Measurements from ENCODE around the gene RHOG. TPM values are rescaled to one million over a fixed set of nuclear protein-coding genes. Genes with fewer than 3 reads are reported as not detected.

The RHOG gene
- total RNA-seq, 1 donor from 2014 or later: 30.3 TPM

DNA sequence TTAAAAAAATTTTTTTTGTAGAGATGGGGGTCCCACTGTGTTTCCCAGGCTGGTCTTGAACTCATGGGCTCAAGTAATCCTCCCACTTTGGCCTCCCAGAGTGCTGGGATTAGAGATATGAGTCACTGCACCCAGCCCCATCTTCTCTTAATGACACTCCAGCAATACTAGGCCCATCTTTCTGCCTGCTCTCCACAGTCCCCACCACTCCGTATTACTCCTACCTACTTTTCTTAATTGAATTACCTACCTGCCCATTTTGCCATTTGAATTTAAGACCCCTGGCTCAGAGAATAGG, 12.7 kb upstream of the RHOG start:
- H3K27me3 ChIP-seq (ENCODE audit: control insufficient read depth, insufficient read depth, low read length): no peaks in the 10 kb centered on the region
- no peak for DNase-seq (ENCODE audit: low read depth)
- H3K36me3 ChIP-seq (ENCODE audit: control insufficient read depth, insufficient read depth, low read length): no peaks in the 10 kb centered on the region
- H3K4me3 ChIP-seq (ENCODE audit: low read depth, low read length): no peak overlapping the region
- TF ChIP-seq, protein P1, sequence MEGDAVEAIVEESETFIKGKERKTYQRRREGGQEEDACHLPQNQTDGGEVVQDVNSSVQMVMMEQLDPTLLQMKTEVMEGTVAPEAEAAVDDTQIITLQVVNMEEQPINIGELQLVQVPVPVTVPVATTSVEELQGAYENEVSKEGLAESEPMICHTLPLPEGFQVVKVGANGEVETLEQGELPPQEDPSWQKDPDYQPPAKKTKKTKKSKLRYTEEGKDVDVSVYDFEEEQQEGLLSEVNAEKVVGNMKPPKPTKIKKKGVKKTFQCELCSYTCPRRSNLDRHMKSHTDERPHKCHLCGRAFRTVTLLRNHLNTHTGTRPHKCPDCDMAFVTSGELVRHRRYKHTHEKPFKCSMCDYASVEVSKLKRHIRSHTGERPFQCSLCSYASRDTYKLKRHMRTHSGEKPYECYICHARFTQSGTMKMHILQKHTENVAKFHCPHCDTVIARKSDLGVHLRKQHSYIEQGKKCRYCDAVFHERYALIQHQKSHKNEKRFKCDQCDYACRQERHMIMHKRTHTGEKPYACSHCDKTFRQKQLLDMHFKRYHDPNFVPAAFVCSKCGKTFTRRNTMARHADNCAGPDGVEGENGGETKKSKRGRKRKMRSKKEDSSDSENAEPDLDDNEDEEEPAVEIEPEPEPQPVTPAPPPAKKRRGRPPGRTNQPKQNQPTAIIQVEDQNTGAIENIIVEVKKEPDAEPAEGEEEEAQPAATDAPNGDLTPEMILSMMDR (IDR thresholded peaks at IDR 0.05; ENCODE audit: insufficient read depth, low read length, poor library complexity, severe bottlenecking): no peak

- Histone ChIP-seq H3K36me3 (ENCODE audit: control insufficient read depth, insufficient read depth, low read length) (no peaks in the 10 kb centered on the region), H3K4me3 (ENCODE audit: low read depth, low read length) (no peak overlapping the region), H3K27me3 (ENCODE audit: control insufficient read depth, insufficient read depth, low read length) (no peaks in the 10 kb centered on the region)
- DNase-seq (ENCODE audit: low read depth): no peak
- TF ChIP-seq, protein P1 (IDR thresholded peaks at IDR 0.05; ENCODE audit: insufficient read depth, low read length, poor library complexity, severe bottlenecking): peak; percentile 65
Observed at GRCh38 chr11:3849297-3849874, 8.6 kb upstream of the RHOG start.

- TF ChIP-seq, protein P1 (IDR thresholded peaks at IDR 0.05; ENCODE audit: insufficient read depth, low read length, poor library complexity, severe bottlenecking): no peak
- Histone ChIP-seq H3K27me3 (ENCODE audit: control insufficient read depth, insufficient read depth, low read length) (no peaks in the 10 kb centered on the region), H3K36me3 (ENCODE audit: control insufficient read depth, insufficient read depth, low read length) (no peaks in the 10 kb centered on the region), H3K4me3 (ENCODE audit: low read depth, low read length) (no peak overlapping the region)
- no peak for DNase-seq (ENCODE audit: low read depth)
Observed at GRCh38 chr11:3845670-3846069, 4.9 kb upstream of the RHOG start.

DNA sequence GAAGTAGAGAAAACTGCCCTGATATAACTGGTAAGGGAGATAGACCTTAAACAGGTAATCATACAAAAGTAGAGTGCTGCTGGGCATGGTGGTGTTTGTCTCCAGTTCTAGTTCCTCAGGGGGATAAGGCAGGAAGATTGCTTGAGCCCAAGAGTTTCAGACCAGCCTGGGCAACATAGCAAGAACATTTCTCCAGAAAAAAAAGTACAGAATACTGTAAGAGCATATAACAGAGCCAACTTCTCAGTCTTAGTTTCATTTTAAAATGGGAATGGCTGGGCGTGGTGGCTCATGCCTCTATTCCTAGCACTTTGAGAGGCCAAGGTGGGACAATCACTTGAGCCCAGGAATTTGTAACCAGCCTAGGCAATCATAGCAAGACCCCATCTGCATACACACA, 4.5 kb upstream of the RHOG start:
- Histone ChIP-seq H3K4me3 (ENCODE audit: low read depth, low read length) (no peak overlapping the region), H3K27me3 (ENCODE audit: control insufficient read depth, insufficient read depth, low read length) (no peaks in the 10 kb centered on the region), H3K36me3 (ENCODE audit: control insufficient read depth, insufficient read depth, low read length) (no peaks in the 10 kb centered on the region)
- TF ChIP-seq, protein P1 (IDR thresholded peaks at IDR 0.05; ENCODE audit: insufficient read depth, low read length, poor library complexity, severe bottlenecking): no peak
- no peak for DNase-seq (ENCODE audit: low read depth)

- H3K36me3 ChIP-seq (ENCODE audit: control insufficient read depth, insufficient read depth, low read length): no peaks in the 10 kb centered on the region
- H3K4me3 ChIP-seq (ENCODE audit: low read depth, low read length): no peak overlapping the region
- TF ChIP-seq, protein P1 (IDR thresholded peaks at IDR 0.05; ENCODE audit: insufficient read depth, low read length, poor library complexity, severe bottlenecking): no peak
- DNase-seq (ENCODE audit: low read depth): no peak
- H3K27me3 ChIP-seq (ENCODE audit: control insufficient read depth, insufficient read depth, low read length): no peaks in the 10 kb centered on the region
Observed at GRCh38 chr11:3843326-3843725, 2.6 kb upstream of the RHOG start.
